GM21390 (cell line): Measurements from ENCODE around the gene HTN3.
"Not testable (repeated sequence)": the region's sequence is repeated elsewhere in the genome, so short reads cannot be mapped to it uniquely, and the experiment has no call there.

Source experiments
- ATAC-seq: cut with Tn5 transposase; IDR thresholded peaks from one replicate; pipeline ENCODE4 v1.9.1; 2021; ENCODE audit not compliant: unreplicated experiment

HTN3 gene

GRCh38 chr4:70028159-70028558 is at the start of gene HTN3:
TSS of gene HTN3 (plus strand) at chr4:70028459. CDS start at chr4:70030741, 2,282 bp downstream.
- not testable (repeated sequence) for ATAC-seq

GRCh38 chr4:69984030-69984443 is 44.2 kb upstream of the HTN3 start:
- peak; percentile 65 for ATAC-seq

- ATAC-seq, result no peak
Measured at GRCh38 chr4:69986663-69987062, 41.6 kb upstream of the HTN3 start.

GRCh38 chr4:69991016-69991415 is 37.2 kb upstream of the HTN3 start:
- no peak for ATAC-seq

- no peak for ATAC-seq
Measured at GRCh38 chr4:69994782-69995181, 33.5 kb upstream of the HTN3 start.

GRCh38 chr4:69995526-69996016 is 32.7 kb upstream of the HTN3 start, which contains the start of gene STATH:
TSS of gene STATH (plus strand) at chr4:69995966. CDS start at chr4:69998438, 2,472 bp downstream.
- no peak for ATAC-seq

GRCh38 chr4:69999420-69999819 is 28.8 kb upstream of the HTN3 start:
- ATAC-seq, result no peak

GRCh38 chr4:70000711-70001110 is 27.5 kb upstream of the HTN3 start:
- no peak for ATAC-seq

GRCh38 chr4:70002507-70002906 is 25.8 kb upstream of the HTN3 start:
- ATAC-seq, result no peak

- ATAC-seq, result no peak
Measured at GRCh38 chr4:70008771-70009170, 19.5 kb upstream of the HTN3 start.

- not testable (repeated sequence) for ATAC-seq
Measured at GRCh38 chr4:70019006-70019405, 9.3 kb upstream of the HTN3 start.

- no peak for ATAC-seq
Measured at GRCh38 chr4:70023218-70023617, 5.0 kb upstream of the HTN3 start.

GRCh38 chr4:70027011-70027410 is 1.2 kb upstream of the HTN3 start:
- no peak for ATAC-seq

- not testable (repeated sequence) for ATAC-seq
Measured at GRCh38 chr4:70037559-70037958, 9.3 kb downstream of the HTN3 start.

GRCh38 chr4:70039928-70040327 is 11.7 kb downstream of the HTN3 start:
- ATAC-seq, result not testable (repeated sequence)

- ATAC-seq, result no peak
Measured at GRCh38 chr4:70041652-70042286, 13.5 kb downstream of the HTN3 start.

- not testable (repeated sequence) for ATAC-seq
Measured at GRCh38 chr4:70050138-70050537, 21.9 kb downstream of the HTN3 start, which contains the start of gene HTN1. TSS of gene HTN1 (plus strand) at chr4:70050438. CDS start at chr4:70053077, 2,639 bp downstream.

GRCh38 chr4:70056534-70056933 is 28.3 kb downstream of the HTN3 start:
- ATAC-seq, result not testable (repeated sequence)

- ATAC-seq, result no peak
Measured at GRCh38 chr4:70057651-70058050, 29.4 kb downstream of the HTN3 start.

- no peak for ATAC-seq
Measured at GRCh38 chr4:70059149-70059548, 30.9 kb downstream of the HTN3 start.

GRCh38 chr4:70062000-70062399 is 33.7 kb downstream of the HTN3 start:
- ATAC-seq, result peak; percentile 90

- no peak for ATAC-seq
Measured at GRCh38 chr4:70080205-70080604, 51.9 kb downstream of the HTN3 start.
